Neutrophil (primary cell): ENCODE measurements around the gene IGSF9.

Experiments used
- H3K27ac ChIP-seq: fragments of 200-600 bp; sonication (generic); 2 replicates; pipeline ENCODE4 v1.5.1; 2016; ENCODE audit warnings: mild to moderate bottlenecking, moderate library complexity
- H3K27me3 ChIP-seq: fragments of 200-600 bp; sonication (generic); 2 replicates; pipeline ENCODE4 v1.6.0; 2016; ENCODE audit warnings: mild to moderate bottlenecking
- H3K36me3 ChIP-seq: fragments of 200-600 bp; sonication (generic); 2 replicates; pipeline ENCODE4 v1.5.1; 2017
- H3K4me1 ChIP-seq, 2 experiments: fragments of 200-600 bp in 1 of 2; sonication (generic) in 1 of 2; 1 replicate in 1 of 2; 2 replicates in 1 of 2; pipeline versions ENCODE4 v1.5.1 to v1.6.1; 2013 to 2016; ENCODE audit warnings: low read depth in 1 of 2, low read length in 1 of 2, mild to moderate bottlenecking in 1 of 2, moderate library complexity in 1 of 2; ENCODE audit not compliant: control insufficient read depth in 1 of 2, insufficient read depth in 1 of 2
- H3K4me3 ChIP-seq, 2 experiments: fragments of 200-600 bp in 1 of 2; sonication (generic) in 1 of 2; 1 replicate in 1 of 2; 2 replicates in 1 of 2; pipeline ENCODE4 v1.5.1; 2013 to 2016; ENCODE audit warnings: low read depth in 1 of 2, low read length in 1 of 2, mild to moderate bottlenecking in 1 of 2, moderate library complexity in 1 of 2
- H3K9me3 ChIP-seq: fragments of 200-600 bp; sonication (generic); 2 replicates; pipeline ENCODE4 v1.5.1; 2016
- TF ChIP-seq, protein P1 (sequence below): fragments of 200-600 bp; sonication (generic); IDR thresholded peaks from 2 replicates; pipeline ENCODE4 v1.5.1; 2016; ENCODE audit warnings: antibody characterized with exemption

Gene IGSF9

GRCh38 chr1:159934136-159935039 lies 11.0 kb downstream of the IGSF9 start:
- TF ChIP-seq, protein P1, sequence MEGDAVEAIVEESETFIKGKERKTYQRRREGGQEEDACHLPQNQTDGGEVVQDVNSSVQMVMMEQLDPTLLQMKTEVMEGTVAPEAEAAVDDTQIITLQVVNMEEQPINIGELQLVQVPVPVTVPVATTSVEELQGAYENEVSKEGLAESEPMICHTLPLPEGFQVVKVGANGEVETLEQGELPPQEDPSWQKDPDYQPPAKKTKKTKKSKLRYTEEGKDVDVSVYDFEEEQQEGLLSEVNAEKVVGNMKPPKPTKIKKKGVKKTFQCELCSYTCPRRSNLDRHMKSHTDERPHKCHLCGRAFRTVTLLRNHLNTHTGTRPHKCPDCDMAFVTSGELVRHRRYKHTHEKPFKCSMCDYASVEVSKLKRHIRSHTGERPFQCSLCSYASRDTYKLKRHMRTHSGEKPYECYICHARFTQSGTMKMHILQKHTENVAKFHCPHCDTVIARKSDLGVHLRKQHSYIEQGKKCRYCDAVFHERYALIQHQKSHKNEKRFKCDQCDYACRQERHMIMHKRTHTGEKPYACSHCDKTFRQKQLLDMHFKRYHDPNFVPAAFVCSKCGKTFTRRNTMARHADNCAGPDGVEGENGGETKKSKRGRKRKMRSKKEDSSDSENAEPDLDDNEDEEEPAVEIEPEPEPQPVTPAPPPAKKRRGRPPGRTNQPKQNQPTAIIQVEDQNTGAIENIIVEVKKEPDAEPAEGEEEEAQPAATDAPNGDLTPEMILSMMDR = no peak
- Histone ChIP-seq H3K27me3 (peaks cover 7% of the 10 kb centered on the region), H3K4me3 (no peak overlapping the region), H3K9me3 (no peaks in the 10 kb centered on the region), H3K36me3 (no peaks in the 10 kb centered on the region), H3K27ac (no peak overlapping the region), H3K4me1 (peaks cover 28 to 32% of the 10 kb centered on the region in 2 experiments)

DNA sequence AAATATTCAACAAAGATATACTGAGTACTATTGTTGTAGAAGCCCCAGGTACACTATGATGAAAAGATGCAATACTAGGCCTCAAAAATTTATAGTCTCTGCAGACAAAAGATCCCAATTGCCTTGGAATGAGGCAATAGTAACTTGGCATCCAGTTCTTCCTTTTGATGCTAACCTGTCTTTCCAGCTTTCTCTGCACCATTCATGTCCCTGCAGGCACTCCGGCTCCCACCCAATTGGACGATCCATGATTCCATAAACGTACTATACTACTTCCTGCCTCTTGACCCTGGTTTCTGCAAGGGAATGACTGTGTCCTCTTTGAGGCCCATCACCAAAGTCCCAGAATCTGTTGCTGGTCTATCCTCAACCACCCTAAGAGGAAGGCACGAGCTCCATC lies 12.1 kb downstream of the IGSF9 start:
- Histone ChIP-seq H3K27me3 (peaks cover 7% of the 10 kb centered on the region), H3K27ac (no peak overlapping the region)

DNA sequence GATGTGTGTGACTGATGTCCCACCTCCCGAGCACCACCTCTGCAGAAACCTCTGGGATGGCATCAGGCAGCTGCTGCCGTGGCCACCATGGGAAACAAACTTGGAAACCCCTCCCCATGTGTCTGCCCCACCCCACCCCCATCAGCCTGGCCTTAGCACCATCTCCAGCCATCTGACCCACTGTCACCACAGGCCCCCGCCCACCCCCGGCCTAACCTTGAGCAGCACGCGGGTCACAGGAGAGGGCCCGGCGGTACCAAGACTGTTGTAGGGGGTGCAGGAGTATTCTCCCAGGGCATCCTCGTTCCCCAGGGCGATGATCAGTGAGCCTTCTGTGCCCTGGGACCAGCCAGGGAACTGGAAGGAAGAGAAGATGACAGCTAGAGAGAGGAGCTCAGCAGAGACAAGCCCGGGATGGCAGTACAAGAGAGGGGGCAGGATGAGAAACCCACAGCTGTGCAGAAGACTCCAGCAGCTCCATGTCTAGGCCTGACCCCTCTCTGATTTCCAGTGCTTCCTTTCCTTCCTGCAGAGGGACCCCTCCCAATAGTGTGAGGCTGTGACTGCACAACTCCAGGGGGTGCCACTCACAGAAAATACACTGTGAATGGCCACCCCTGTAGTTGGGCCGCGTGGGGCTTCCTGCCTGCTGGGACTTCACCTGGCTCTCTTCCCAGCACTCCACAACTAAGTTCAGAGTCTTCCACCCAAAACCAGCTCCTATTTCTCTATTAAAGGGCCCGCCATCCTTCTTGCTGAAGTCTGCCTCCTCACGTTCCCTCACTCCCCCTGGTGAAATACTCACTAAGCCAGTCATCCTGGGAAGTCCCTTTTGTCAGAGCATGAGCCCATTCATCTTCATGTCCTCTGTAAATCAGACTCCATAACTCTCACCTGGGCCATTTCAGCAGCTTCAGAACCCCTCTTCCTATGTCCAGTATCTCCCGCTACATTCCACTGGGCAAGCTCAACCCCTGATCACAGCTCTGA lies 12.8 kb downstream of the IGSF9 start:
- TF ChIP-seq, protein P1 = no peak
- H3K4me3 ChIP-seq = no peak overlapping the region
- peaks cover 19 to 22% of the 10 kb centered on the region in 2 experiments for H3K4me1 ChIP-seq

More for the DNA sequence above, 12.1 kb downstream of the IGSF9 start:
- Histone ChIP-seq H3K4me1 (peaks cover 26 to 30% of the 10 kb centered on the region in 2 experiments), H3K36me3 (no peaks in the 10 kb centered on the region), H3K9me3 (no peaks in the 10 kb centered on the region), H3K4me3 (no peak overlapping the region)
- TF ChIP-seq, protein P1 = no peak

GRCh38 chr1:159931795-159932173 lies 13.6 kb downstream of the IGSF9 start:
- H3K27ac ChIP-seq = no peak overlapping the region
- H3K27me3 ChIP-seq = peaks cover 7% of the 10 kb centered on the region
- no peak overlapping the region for H3K4me3 ChIP-seq
- H3K9me3 ChIP-seq = no peaks in the 10 kb centered on the region
- TF ChIP-seq, protein P1 = no peak
- peaks cover 11 to 14% of the 10 kb centered on the region in 2 experiments for H3K4me1 ChIP-seq
- no peaks in the 10 kb centered on the region for H3K36me3 ChIP-seq

More for the DNA sequence above, 12.8 kb downstream of the IGSF9 start:
- no peak overlapping the region for H3K27ac ChIP-seq
- H3K27me3 ChIP-seq = peaks cover 7% of the 10 kb centered on the region
- no peaks in the 10 kb centered on the region for H3K36me3 ChIP-seq
- H3K9me3 ChIP-seq = no peaks in the 10 kb centered on the region

DNA sequence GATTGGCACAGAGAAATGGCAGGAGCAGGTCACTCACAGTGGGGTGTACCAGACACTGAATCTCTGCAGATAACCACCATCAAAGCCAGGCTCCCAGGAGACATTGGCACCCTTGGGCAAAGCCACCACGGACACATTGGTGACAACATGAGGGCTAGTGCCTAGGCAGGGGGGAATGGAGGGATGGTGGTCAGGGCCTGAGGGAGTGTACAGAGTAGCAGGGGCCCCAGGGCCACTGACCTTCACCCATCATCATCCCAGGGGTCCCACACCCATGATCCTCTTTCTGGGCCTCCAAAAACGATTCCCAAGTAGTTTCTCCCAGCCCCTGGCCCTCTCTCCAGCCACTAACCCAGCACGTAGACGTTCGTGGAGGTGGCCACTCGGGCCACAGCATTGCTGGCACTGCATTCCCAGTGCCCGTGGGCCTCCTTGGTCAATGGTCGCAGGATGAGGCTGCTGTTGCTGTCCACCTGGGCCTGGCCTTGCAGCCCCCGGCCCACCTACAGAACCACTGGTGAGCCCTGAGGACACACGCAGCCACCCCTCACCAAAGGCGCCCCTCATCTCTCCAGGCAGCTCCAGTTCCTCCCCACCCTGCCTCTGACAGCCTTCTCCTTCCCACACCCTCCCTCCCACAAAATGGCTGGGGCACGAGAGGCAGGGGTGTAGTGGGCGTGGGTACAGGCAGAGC lies 14.2 kb downstream of the IGSF9 start:
- Histone ChIP-seq H3K4me3 (no peak overlapping the region), H3K9me3 (no peaks in the 10 kb centered on the region), H3K27me3 (peaks cover 7% of the 10 kb centered on the region), H3K4me1 (peaks cover 7 to 12% of the 10 kb centered on the region in 2 experiments), H3K36me3 (no peaks in the 10 kb centered on the region), H3K27ac (no peak overlapping the region)
- TF ChIP-seq, protein P1 = no peak
